ENCODE results near the gene ADORA3. TPM values are rescaled to one million over a fixed set of nuclear protein-coding genes. Genes with fewer than 3 reads are reported as not detected.

The ADORA3 gene
- total and polyA plus RNA-seq, 10 of the 15 experiments (the other 5 are each of a cell fraction or from before 2014, with no cell fraction given), result 0.14 to 0.29 (median 0.18) TPM; not detected in 2

GRCh38 chr1:111511370-111511769, 7.9 kb upstream of the ADORA3 start:
- no peak for DNase-seq (ENCODE audit: low read depth, low spot score)
- no TSS peak for BruUV-seq (replicated peaks)

GRCh38 chr1:111509997-111510375, 6.6 kb upstream of the ADORA3 start:
- Histone ChIP-seq H3K27ac (ENCODE audit: control insufficient read depth, insufficient read depth) (no peak overlapping the region), H2AFZ (ENCODE audit: control insufficient read depth, low read depth, low read length) (no peak overlapping the region), H4K20me1 (ENCODE audit: control insufficient read depth, insufficient read depth) (no peaks in the 10 kb centered on the region), H3K4me1 (ENCODE audit: control insufficient read depth, insufficient read depth, low read length) (peaks cover 39% of the 10 kb centered on the region), H3K9me3 (replicated peaks; ENCODE audit: control insufficient read depth, insufficient read depth, low read length) (no peaks in the 10 kb centered on the region), H3K4me2 (ENCODE audit: control insufficient read depth, insufficient read depth) (no peak overlapping the region), H3K9ac (ENCODE audit: control insufficient read depth, insufficient read depth, low read length) (no peak overlapping the region), H3K36me3 (ENCODE audit: control insufficient read depth in 2 of 2, insufficient read depth in 2 of 2, low read length in 1 of 2) (no peaks in the 10 kb centered on the region), H3K79me2 (ENCODE audit: control insufficient read depth, insufficient read depth, low read length) (peaks cover 2% of the 10 kb centered on the region; the same call in 1 of the 2 replicates), H3K27me3 (replicated peaks in 1 of 2; ENCODE audit: control insufficient read depth in 2 of 2, insufficient read depth in 2 of 2, low read length in 1 of 2) (no peaks in the 10 kb centered on the region), H3K4me3 (no peak overlapping the region)
- WGBS (ENCODE audit: insufficient coverage, insufficient replicate concordance, low lambda C conversion rate, missing lambda C conversion rate), result 70% methylated on average over 3 of the region's 3 CpGs
- CTCF ChIA-PET, result interaction anchor here (1.1 to 6.9 kb wide), 13 partner anchors 62 to 257 kb away, joined by 3 to 109 read pairs (median 22); partner anchors contain the start of genes DDX20 and RAP1A
- RAD21 ChIA-PET (ENCODE audit: unreplicated experiment), result interaction anchor here (1.4 to 4.4 kb wide), 2 partner anchors 82 to 247 kb away, joined by 4 to 105 read pairs; no protein-coding TSS in a partner anchor
- FAIRE-seq (no peak), ATAC-seq (no peak), DNase-seq (ENCODE audit: low read depth, low spot score) (no peak)
- SMC1A ChIA-PET (ENCODE audit: uncharacterized antibody, unreplicated experiment), result interaction anchor here (0.8 to 8.2 kb wide), 17 partner anchors 13 to 258 kb away, joined by 3 to 128 read pairs (median 41); partner anchors contain the start of genes INKA2 and RAP1A
- no TSS peak for BruUV-seq (replicated peaks)
- POLR2A ChIA-PET, result interaction anchor here (1.2 kb wide), 1 partner anchor 238 kb away, joined by 3 read pairs; no protein-coding TSS in a partner anchor
- intact Hi-C loops (cut with micrococcal nuclease; ENCODE audit: unreplicated experiment), result loop anchor here (2.0 to 5.0 kb wide), 6 partner anchors 63 to 237 kb away; partner anchors contain the start of genes ATP5PB and WDR77
- TF ChIP-seq IRF5 (IDR thresholded peaks at IDR 0.05; ENCODE audit: borderline replicate concordance), result no peak
- no peak for TF ChIP-seq GABPA (IDR thresholded peaks at IDR 0.05; ENCODE audit: low read depth)
- no peak for TF ChIP-seq POLR2AphosphoS2 (IDR thresholded peaks at IDR 0.05; ENCODE audit: low read depth, low read length)
- TF ChIP-seq BMI1 (IDR thresholded peaks at IDR 0.05; ENCODE audit: borderline replicate concordance), result no peak
- TF ChIP-seq PBX3 (IDR thresholded peaks at IDR 0.05; ENCODE audit: insufficient replicate concordance, low read depth, low read length), result no peak
- no peak for TF ChIP-seq SKIL (IDR thresholded peaks at IDR 0.05; ENCODE audit: low read depth, poor library complexity, severe bottlenecking)
- TF ChIP-seq KLF5 (IDR thresholded peaks at IDR 0.05; ENCODE audit: partially characterized antibody), result no peak
- no peak for TF ChIP-seq POLR2A (IDR thresholded peaks at IDR 0.05; ENCODE audit: low read depth, low read length)
- in situ Hi-C loops (cut with MboI), result loop anchor here (5.0 to 10.0 kb wide), 3 partner anchors 85 to 245 kb away; partner anchors contain the start of gene DDX20

More at GRCh38 chr1:111511370-111511769, 7.9 kb upstream of the ADORA3 start:
- WGBS (ENCODE audit: insufficient coverage, insufficient replicate concordance, low lambda C conversion rate, missing lambda C conversion rate), result 41% methylated on average over 3 of the region's 3 CpGs
- H2AFZ ChIP-seq (ENCODE audit: control insufficient read depth, low read depth, low read length), result no peak overlapping the region
- H3K27ac ChIP-seq (ENCODE audit: control insufficient read depth, insufficient read depth), result no peak overlapping the region
- no peaks in the 10 kb centered on the region; a peak in 1 of 4 replicates for H3K27me3 ChIP-seq (replicated peaks in 1 of 2; ENCODE audit: control insufficient read depth in 2 of 2, insufficient read depth in 2 of 2, low read length in 1 of 2)
- ChIA-PET POLR2A (interaction anchor here (0.6 kb wide), 1 partner anchor 296 kb away, joined by 6 read pairs; no protein-coding TSS in a partner anchor), CTCF (interaction anchor here (1.0 to 6.9 kb wide), 3 partner anchors 82 to 236 kb away, joined by 3 to 86 read pairs (median 4); no protein-coding TSS in a partner anchor), RAD21 (ENCODE audit: unreplicated experiment) (interaction anchor here (0.8 kb wide), 1 partner anchor 236 kb away, joined by 3 read pairs; no protein-coding TSS in a partner anchor), SMC1A (ENCODE audit: uncharacterized antibody, unreplicated experiment) (interaction anchor here (1.1 to 8.2 kb wide), 6 partner anchors 82 to 208 kb away, joined by 4 to 94 read pairs (median 46); partner anchors contain the start of gene RAP1A)
- in situ Hi-C loops (cut with MboI) (loop anchor here (10.0 kb wide), 1 partner anchor 83 kb away; no protein-coding TSS in a partner anchor), intact Hi-C loops (cut with micrococcal nuclease; ENCODE audit: unreplicated experiment) (no loop called here)
- H4K20me1 ChIP-seq (ENCODE audit: control insufficient read depth, insufficient read depth), result no peaks in the 10 kb centered on the region
- no peaks in the 10 kb centered on the region for H3K9me3 ChIP-seq (replicated peaks; ENCODE audit: control insufficient read depth, insufficient read depth, low read length)
- no peaks in the 10 kb centered on the region for H3K36me3 ChIP-seq (ENCODE audit: control insufficient read depth in 2 of 2, insufficient read depth in 2 of 2, low read length in 1 of 2)
- peak; percentile 34; the same call in 1 of the 2 replicates for TF ChIP-seq RAD51 (IDR thresholded peaks at IDR 0.05)
- TF ChIP-seq RAD21 (IDR thresholded peaks at IDR 0.05; ENCODE audit: insufficient read depth, low read depth, low read length), result no peak
- FAIRE-seq (no peak), ATAC-seq (no peak)
- no peak overlapping the region for H3K9ac ChIP-seq (ENCODE audit: control insufficient read depth, insufficient read depth, low read length)
- no peak overlapping the region for H3K4me2 ChIP-seq (ENCODE audit: control insufficient read depth, insufficient read depth)
- peaks cover 37% of the 10 kb centered on the region for H3K4me1 ChIP-seq (ENCODE audit: control insufficient read depth, insufficient read depth, low read length)
- H3K79me2 ChIP-seq (ENCODE audit: control insufficient read depth, insufficient read depth, low read length), result peaks cover 2% of the 10 kb centered on the region; the same call in 1 of the 2 replicates
- H3K4me3 ChIP-seq, result no peak overlapping the region
